Measurements from ENCODE around the gene MXD3.

The MXD3 gene

GRCh38 chr5:177319913-177320588, 8.4 kb upstream of the MXD3 start:
- no peak overlapping the region for H3K4me3 ChIP-seq (ENCODE audit: low read depth, low read length)
- TF ChIP-seq CTCF (IDR thresholded peaks at IDR 0.05; ENCODE audit: low read depth, low read length, missing control alignments), result no peak
- no peak for DNase-seq (ENCODE audit: low read depth)

- peak; percentile 88 for TF ChIP-seq CTCF (IDR thresholded peaks at IDR 0.05; ENCODE audit: low read depth, low read length, missing control alignments)
- no peak overlapping the region for H3K4me3 ChIP-seq (ENCODE audit: low read depth, low read length)
Measured at GRCh38 chr5:177317959-177318377, 6.3 kb upstream of the MXD3 start.

GRCh38 chr5:177316005-177316404, 4.3 kb upstream of the MXD3 start:
- no peak for TF ChIP-seq CTCF (IDR thresholded peaks at IDR 0.05; ENCODE audit: low read depth, low read length, missing control alignments)
- no peak overlapping the region for H3K4me3 ChIP-seq (ENCODE audit: low read depth, low read length)
- DNase-seq (ENCODE audit: low read depth), result no peak

More at GRCh38 chr5:177317959-177318377, 6.3 kb upstream of the MXD3 start:
- DNase-seq (ENCODE audit: low read depth), result no peak

- no peak overlapping the region for H3K4me3 ChIP-seq (ENCODE audit: low read depth, low read length)
- TF ChIP-seq CTCF (IDR thresholded peaks at IDR 0.05; ENCODE audit: low read depth, low read length, missing control alignments), result no peak
- DNase-seq (ENCODE audit: low read depth), result no peak
Measured at GRCh38 chr5:177315411-177315810, 3.7 kb upstream of the MXD3 start.

- no peak overlapping the region for H3K4me3 ChIP-seq (ENCODE audit: low read depth, low read length)
- DNase-seq (ENCODE audit: low read depth), result no peak
- no peak for TF ChIP-seq CTCF (IDR thresholded peaks at IDR 0.05; ENCODE audit: low read depth, low read length, missing control alignments)
Measured at GRCh38 chr5:177314376-177315342, 3.0 kb upstream of the MXD3 start.

GRCh38 chr5:177313561-177314259, 2.0 kb upstream of the MXD3 start:
- no peak overlapping the region for H3K4me3 ChIP-seq (ENCODE audit: low read depth, low read length)
- no peak for DNase-seq (ENCODE audit: low read depth)
- no peak for TF ChIP-seq CTCF (IDR thresholded peaks at IDR 0.05; ENCODE audit: low read depth, low read length, missing control alignments)
